Caco-2 (cell line): ENCODE data around the gene AFAP1L1. TPM values are rescaled to one million over a fixed set of nuclear protein-coding genes. Genes with fewer than 3 reads are reported as not detected.

Experiments used
- BruUV-seq: library from RNA; stranded (reverse); fragments of 400-500 nt; replicated peaks from 2 replicates; lab custom pipeline; 2021; lab: Mats Ljungman, UMichigan
- CTCF ChIA-PET: fragments of 300-600 bp; sonication (Branson Sonifier 250); formaldehyde crosslinking; loops from one replicate; lab custom pipeline; 2022; ENCODE audit warnings: antibody characterized with exemption; lab: Charles Lee
- POLR2A ChIA-PET: fragments of 300-600 bp; sonication (Branson Sonifier 250); formaldehyde crosslinking; loops from one replicate; lab custom pipeline; 2022; ENCODE audit warnings: antibody characterized with exemption; lab: Charles Lee
- DNase-seq, 2 experiments: peaks; one replicate each; pipeline versions ENCODE4 v3.0.0 to v3.0.0-alpha.2; 2020 to 2022
- H3K27me3 ChIP-seq: replicated peaks from 2 replicates; pipeline ENCODE4 v1.6.0; 2011; ENCODE audit warnings: low read length; ENCODE audit not compliant: control insufficient read depth, insufficient read depth
- H3K36me3 ChIP-seq: 2 replicates; pipeline ENCODE4 v1.5.1; 2011; ENCODE audit warnings: low read length; ENCODE audit not compliant: control insufficient read depth, insufficient read depth
- H3K4me1 ChIP-seq: fragments of 250-450 bp; sonication (Bioruptor Pico); 2 replicates; pipeline ENCODE4 v1.5.1; 2020; ENCODE audit warnings: mild to moderate bottlenecking
- H3K4me3 ChIP-seq: 2 replicates; pipeline ENCODE4 v1.5.1; 2011; ENCODE audit warnings: low read depth, mild to moderate bottlenecking, control low read depth, low read length
- H3K9me3 ChIP-seq: fragments of 250-450 bp; sonication (Bioruptor Pico); 2 replicates; pipeline ENCODE4 v1.5.1; 2020; ENCODE audit warnings: mild to moderate bottlenecking, moderate library complexity
- H3K27ac Mint-ChIP-seq: one replicate; pipeline ENCODE4 v1.8.0; 2022; ENCODE audit warnings: mixed read lengths; ENCODE audit not compliant: unreplicated experiment
- H3K27me3 Mint-ChIP-seq: one replicate; pipeline ENCODE4 v1.8.0; 2022; ENCODE audit warnings: mixed read lengths; ENCODE audit not compliant: insufficient read depth, unreplicated experiment
- H3K36me3 Mint-ChIP-seq: one replicate; pipeline ENCODE4 v1.8.0; 2022; ENCODE audit warnings: mild to moderate bottlenecking, mixed read lengths; ENCODE audit not compliant: insufficient read depth, unreplicated experiment
- H3K4me1 Mint-ChIP-seq: one replicate; pipeline ENCODE4 v1.8.0; 2022; ENCODE audit warnings: low read depth, mixed read lengths; ENCODE audit not compliant: unreplicated experiment
- H3K4me3 Mint-ChIP-seq: one replicate; pipeline ENCODE4 v1.8.0; 2022; ENCODE audit warnings: mild to moderate bottlenecking, moderate library complexity, mixed read lengths; ENCODE audit not compliant: unreplicated experiment
- H3K9me3 Mint-ChIP-seq: one replicate; pipeline ENCODE4 v1.8.0; 2022; ENCODE audit warnings: mixed read lengths; ENCODE audit not compliant: unreplicated experiment
- intact Hi-C: fragments of 100-400 bp; cut with micrococcal nuclease; formaldehyde crosslinking; loops from one replicate; pipeline ENCODE4 v1.10.0; 2022; ENCODE audit not compliant: unreplicated experiment
- total RNA-seq: library from RNA; stranded (reverse); gene quantifications from 2 replicates; pipeline ENCODE4 v1.2.3, GENCODE V29; 2022
- TF ChIP-seq, protein P1 (sequence below), 2 experiments: fragments of 200-600 bp in 1 of 2; IDR thresholded peaks; 1 replicate in 1 of 2; 2 replicates in 1 of 2; pipeline versions ENCODE4 v1.5.1 to v1.8.0; 2011 to 2022; ENCODE audit warnings: antibody characterized with exemption in 1 of 2, control low read depth in 1 of 2, inconsistent platforms in 1 of 2, low read depth in 1 of 2, low read length in 1 of 2, mild to moderate bottlenecking in 1 of 2, moderate library complexity in 1 of 2; ENCODE audit not compliant: insufficient read depth in 1 of 2, severe bottlenecking in 1 of 2, unreplicated experiment in 1 of 2

The AFAP1L1 gene
- total RNA-seq, 1 experiment from 2014 or later: 0.45 TPM

DNA sequence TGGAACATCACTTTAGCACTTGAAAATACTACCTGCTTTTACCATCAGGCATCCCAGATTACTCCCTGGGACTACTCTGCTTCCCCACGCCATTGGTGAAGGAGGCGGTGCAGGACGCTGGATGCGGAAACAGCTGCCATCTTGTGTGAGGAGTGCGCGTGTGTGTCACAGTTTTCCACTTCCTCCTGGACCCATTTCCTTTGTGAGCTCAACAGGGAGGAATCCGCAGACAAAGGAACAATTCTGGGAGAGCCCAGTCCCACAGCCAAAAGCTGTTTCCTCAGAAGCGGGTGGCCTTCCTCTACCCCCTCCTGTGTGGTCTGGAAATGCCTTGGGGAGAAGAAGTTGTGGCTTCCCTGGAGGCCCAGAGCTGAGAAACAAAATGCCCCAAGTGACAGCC is 16.8 kb downstream of the AFAP1L1 start:
- no peaks in the 10 kb centered on the region for H3K36me3 ChIP-seq
- H3K4me3 Mint-ChIP-seq: no peak overlapping the region
- BruUV-seq: no TSS peak
- peaks cover 18% of the 10 kb centered on the region for H3K27me3 Mint-ChIP-seq
- H3K9me3 Mint-ChIP-seq: no peaks in the 10 kb centered on the region
- peaks cover 2% of the 10 kb centered on the region; the same call in 1 of the 2 replicates for H3K27me3 ChIP-seq
- peaks cover 9% of the 10 kb centered on the region; the same call in 1 of the 2 replicates for H3K4me1 ChIP-seq
- no peaks in the 10 kb centered on the region for H3K9me3 ChIP-seq
- H3K4me1 Mint-ChIP-seq: peaks cover 6% of the 10 kb centered on the region
- intact Hi-C loops: no loop called here
- H3K36me3 Mint-ChIP-seq: no peaks in the 10 kb centered on the region
- no peak overlapping the region for H3K4me3 ChIP-seq
- H3K27ac Mint-ChIP-seq: no peak overlapping the region
- no peak for DNase-seq
- CTCF ChIA-PET: no interaction called here
- POLR2A ChIA-PET: no interaction called here
- TF ChIP-seq, protein P1, sequence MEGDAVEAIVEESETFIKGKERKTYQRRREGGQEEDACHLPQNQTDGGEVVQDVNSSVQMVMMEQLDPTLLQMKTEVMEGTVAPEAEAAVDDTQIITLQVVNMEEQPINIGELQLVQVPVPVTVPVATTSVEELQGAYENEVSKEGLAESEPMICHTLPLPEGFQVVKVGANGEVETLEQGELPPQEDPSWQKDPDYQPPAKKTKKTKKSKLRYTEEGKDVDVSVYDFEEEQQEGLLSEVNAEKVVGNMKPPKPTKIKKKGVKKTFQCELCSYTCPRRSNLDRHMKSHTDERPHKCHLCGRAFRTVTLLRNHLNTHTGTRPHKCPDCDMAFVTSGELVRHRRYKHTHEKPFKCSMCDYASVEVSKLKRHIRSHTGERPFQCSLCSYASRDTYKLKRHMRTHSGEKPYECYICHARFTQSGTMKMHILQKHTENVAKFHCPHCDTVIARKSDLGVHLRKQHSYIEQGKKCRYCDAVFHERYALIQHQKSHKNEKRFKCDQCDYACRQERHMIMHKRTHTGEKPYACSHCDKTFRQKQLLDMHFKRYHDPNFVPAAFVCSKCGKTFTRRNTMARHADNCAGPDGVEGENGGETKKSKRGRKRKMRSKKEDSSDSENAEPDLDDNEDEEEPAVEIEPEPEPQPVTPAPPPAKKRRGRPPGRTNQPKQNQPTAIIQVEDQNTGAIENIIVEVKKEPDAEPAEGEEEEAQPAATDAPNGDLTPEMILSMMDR (IDR thresholded peaks at IDR 0.05; ENCODE audit: insufficient read depth in 1 of 2, low read depth in 1 of 2, low read length in 1 of 2, severe bottlenecking in 1 of 2, unreplicated experiment in 1 of 2): no peak

DNA sequence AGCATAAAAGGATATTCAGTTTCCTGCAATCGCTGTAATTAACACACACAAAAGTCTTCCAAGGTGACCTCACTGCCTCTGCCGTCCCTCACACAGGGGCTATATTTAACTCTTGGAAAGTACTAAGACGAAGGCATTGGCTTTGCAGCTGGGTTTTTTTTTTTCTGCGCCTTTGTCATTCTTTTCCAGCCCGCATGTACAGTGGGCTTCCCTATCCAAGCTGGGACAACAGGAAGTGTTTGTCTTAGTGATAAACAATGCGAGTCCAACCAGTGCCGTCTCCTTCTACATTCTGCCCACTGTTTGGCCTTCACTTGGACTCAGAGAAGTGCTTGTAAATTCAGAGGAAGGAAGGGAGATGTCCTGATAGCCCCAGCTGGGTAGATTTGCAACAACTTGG is 17.6 kb downstream of the AFAP1L1 start:
- peaks cover 14% of the 10 kb centered on the region for H3K27me3 Mint-ChIP-seq
- ChIA-PET CTCF (no interaction called here), POLR2A (no interaction called here)
- Histone ChIP-seq H3K4me1 (peaks cover 5% of the 10 kb centered on the region; the same call in 1 of the 2 replicates), H3K9me3 (no peaks in the 10 kb centered on the region), H3K27me3 (peaks cover 2% of the 10 kb centered on the region; the same call in 1 of the 2 replicates), H3K4me3 (no peak overlapping the region), H3K36me3 (no peaks in the 10 kb centered on the region)
- no peaks in the 10 kb centered on the region for H3K9me3 Mint-ChIP-seq
- no TSS peak for BruUV-seq
- TF ChIP-seq, protein P1 (IDR thresholded peaks at IDR 0.05; ENCODE audit: insufficient read depth in 1 of 2, low read depth in 1 of 2, low read length in 1 of 2, severe bottlenecking in 1 of 2, unreplicated experiment in 1 of 2): no peak
- H3K4me3 Mint-ChIP-seq: no peak overlapping the region
- DNase-seq: no peak
- H3K4me1 Mint-ChIP-seq: peaks cover 6% of the 10 kb centered on the region
- no peak overlapping the region for H3K27ac Mint-ChIP-seq
- no peaks in the 10 kb centered on the region for H3K36me3 Mint-ChIP-seq
- intact Hi-C loops: no loop called here

DNA sequence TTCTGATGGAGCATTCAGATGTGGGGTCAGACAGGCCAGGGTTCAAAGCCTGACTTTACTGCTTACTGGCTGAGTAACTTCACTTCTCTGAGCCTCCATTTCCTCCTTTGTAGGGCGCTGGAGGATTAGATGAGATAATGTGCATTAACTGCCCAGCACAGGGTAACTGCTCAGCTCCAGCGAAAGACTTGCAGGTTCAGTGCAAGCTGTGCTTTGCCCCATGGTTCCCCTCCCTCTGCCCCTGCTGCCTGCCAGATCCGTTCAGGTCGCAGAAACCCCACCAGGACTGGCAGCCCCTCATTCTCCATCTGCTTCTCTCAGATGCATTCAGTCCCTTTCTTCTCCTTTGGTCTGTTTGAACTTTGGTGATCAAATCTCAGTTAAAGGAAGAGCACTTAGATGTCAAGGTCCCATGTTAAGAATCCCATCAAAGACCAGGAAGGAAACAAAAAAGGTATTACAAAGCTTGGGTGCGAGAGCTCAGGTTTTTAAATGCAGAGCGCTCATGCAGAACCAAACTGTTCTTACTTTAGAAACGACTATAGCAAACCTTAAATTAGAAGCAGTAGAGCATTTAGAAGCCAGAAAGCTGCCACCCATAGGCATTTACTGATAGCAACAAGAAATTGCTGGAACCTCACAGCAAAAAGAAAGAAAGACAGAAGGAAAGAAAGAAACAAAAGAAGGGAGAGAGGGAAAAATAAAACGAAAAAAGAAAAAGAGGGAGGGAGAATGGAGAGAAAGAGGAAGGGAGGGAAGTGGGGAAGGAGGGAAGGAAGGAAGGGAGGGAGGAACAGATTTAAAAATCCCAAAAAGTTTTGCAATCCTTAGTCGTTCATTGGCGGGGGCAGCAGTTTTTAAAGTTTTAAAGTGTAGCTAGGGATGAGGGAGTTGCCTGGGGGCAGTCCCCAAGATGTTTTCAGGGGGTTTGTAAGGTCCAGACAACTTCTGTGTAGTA is 23.5 kb downstream of the AFAP1L1 start:
- H3K4me3 ChIP-seq: no peak overlapping the region
- no TSS peak for BruUV-seq
- no peaks in the 10 kb centered on the region for H3K9me3 ChIP-seq
- CTCF ChIA-PET: interaction anchor here (0.6 kb wide), 1 partner anchor 60 kb away, joined by 6 read pairs; no protein-coding TSS in a partner anchor
- POLR2A ChIA-PET: no interaction called here
- no peaks in the 10 kb centered on the region for H3K4me1 ChIP-seq
- intact Hi-C loops: no loop called here
- Mint-ChIP-seq H3K27me3 (peaks cover 16% of the 10 kb centered on the region), H3K4me3 (no peak overlapping the region), H3K4me1 (no peaks in the 10 kb centered on the region), H3K27ac (no peak overlapping the region), H3K9me3 (no peaks in the 10 kb centered on the region), H3K36me3 (no peaks in the 10 kb centered on the region)
- no peaks in the 10 kb centered on the region for H3K36me3 ChIP-seq
- H3K27me3 ChIP-seq: peaks cover 2% of the 10 kb centered on the region
- TF ChIP-seq, protein P1 (IDR thresholded peaks at IDR 0.05; ENCODE audit: insufficient read depth in 1 of 2, low read depth in 1 of 2, low read length in 1 of 2, severe bottlenecking in 1 of 2, unreplicated experiment in 1 of 2): no peak
- no peak for DNase-seq
